GM12874 (cell line): ENCODE data around the gene CIZ1.

ENCODE experiments used
- CTCF ChIP-seq: IDR thresholded peaks from 2 replicates; pipeline ENCODE4 v1.5.1; 2011; ENCODE audit warnings: low read depth, mild to moderate bottlenecking, control low read depth, low read length, moderate library complexity; ENCODE audit not compliant: insufficient read depth

CIZ1 gene

GRCh38 chr9:128191406-128192046 lies at the start of gene CIZ1:
Gene CIZ1, minus strand, starts transcription at chr9:128191572. Its CDS starts 715 bp downstream, at chr9:128190857.
- peak; percentile 82 for TF ChIP-seq CTCF

GRCh38 chr9:128233817-128234406 lies 42.5 kb upstream of the CIZ1 start:
- no peak for TF ChIP-seq CTCF

- no peak for TF ChIP-seq CTCF
Measured at GRCh38 chr9:128232528-128233428, 41.4 kb upstream of the CIZ1 start.

- no peak for TF ChIP-seq CTCF
Measured at GRCh38 chr9:128231638-128232527, 40.5 kb upstream of the CIZ1 start.

GRCh38 chr9:128226412-128226801 lies 35.0 kb upstream of the CIZ1 start:
- TF ChIP-seq CTCF, result no peak

GRCh38 chr9:128225770-128226411 lies 34.5 kb upstream of the CIZ1 start:
- TF ChIP-seq CTCF, result no peak
